HPDE6-E6E7 (cell line): ENCODE results near the gene PPFIBP1.
A peak's percentile ranks its signal among the peaks of the same experiment; 100 is the strongest.
"Not testable (repeated sequence)": the region's sequence is repeated elsewhere in the genome, so short reads cannot be mapped to it uniquely, and the experiment has no call there.

ENCODE experiments used
- DNase-seq: peaks from one replicate; pipeline ENCODE4 v3.0.0; 2011; ENCODE audit warnings: missing footprints; ENCODE audit errors: extremely low spot score

The PPFIBP1 gene

GRCh38 chr12:27542628-27543027 is 18.6 kb downstream of the PPFIBP1 start:
- peak; percentile 34 for DNase-seq

GRCh38 chr12:27544858-27545257 is 20.9 kb downstream of the PPFIBP1 start:
- not testable (repeated sequence) for DNase-seq

GRCh38 chr12:27545665-27546064 is 21.7 kb downstream of the PPFIBP1 start:
- no peak for DNase-seq

GRCh38 chr12:27547592-27547991 is 23.6 kb downstream of the PPFIBP1 start:
- DNase-seq, result no peak

GRCh38 chr12:27548301-27549199 is 24.5 kb downstream of the PPFIBP1 start:
- DNase-seq, result no peak

- peak; percentile 63 for DNase-seq
These were observed 25.3 kb downstream of the PPFIBP1 start for GRCh38 chr12:27549236-27549800.

- DNase-seq, result peak; percentile 69
These were observed 26.0 kb downstream of the PPFIBP1 start for GRCh38 chr12:27549801-27550652.

GRCh38 chr12:27550653-27550975 is 26.6 kb downstream of the PPFIBP1 start:
- DNase-seq, result no peak

GRCh38 chr12:27551172-27551840 is 27.3 kb downstream of the PPFIBP1 start:
- DNase-seq, result no peak

- DNase-seq, result no peak
These were observed 28.2 kb downstream of the PPFIBP1 start for GRCh38 chr12:27552235-27552634.

- DNase-seq, result no peak
These were observed 29.0 kb downstream of the PPFIBP1 start for GRCh38 chr12:27552886-27553560.

- no peak for DNase-seq
These were observed 29.9 kb downstream of the PPFIBP1 start for GRCh38 chr12:27553941-27554340.

GRCh38 chr12:27554421-27555186 is 30.6 kb downstream of the PPFIBP1 start:
- DNase-seq, result no peak

GRCh38 chr12:27555361-27555760 is 31.4 kb downstream of the PPFIBP1 start:
- no peak for DNase-seq

GRCh38 chr12:27555925-27556778 is 32.1 kb downstream of the PPFIBP1 start:
- DNase-seq, result no peak

- DNase-seq, result no peak
These were observed 36.1 kb downstream of the PPFIBP1 start for GRCh38 chr12:27560126-27560525.

- no peak for DNase-seq
These were observed 37.7 kb downstream of the PPFIBP1 start for GRCh38 chr12:27561535-27562350.

- no peak for DNase-seq
These were observed 40.7 kb downstream of the PPFIBP1 start for GRCh38 chr12:27564612-27565213.
